ENCODE measurements around the gene IL1RAPL1. TPM values are rescaled to one million over a fixed set of nuclear protein-coding genes. Genes with fewer than 3 reads are reported as not detected.
"Not testable (repeated sequence)": the region's sequence is repeated elsewhere in the genome, so short reads cannot be mapped to it uniquely, and the experiment has no call there.

The IL1RAPL1 gene
- polyA plus RNA-seq, 2 of the 4 experiments (the other 2 are of a cell fraction), result not detected

GRCh38 chrX:29110041-29110440, 522.8 kb downstream of the IL1RAPL1 start:
- H3K4me3 ChIP-seq, result no peak overlapping the region
- H3K9me3 ChIP-seq, result no peaks in the 10 kb centered on the region
- CTCF ChIA-PET, result no interaction called here
- WGBS (ENCODE audit: missing lambda C conversion rate), result 13% methylated on average over 3 of the region's 3 CpGs
- TF ChIP-seq NR3C1 (IDR thresholded peaks at IDR 0.05) (no peak), ESRRA (IDR thresholded peaks at IDR 0.05; ENCODE audit: borderline replicate concordance, low read length) (no peak), HEYL (CRISPR knock-in tag; IDR thresholded peaks at IDR 0.05) (no peak), KDM1A (IDR thresholded peaks at IDR 0.05; ENCODE audit: low read depth) (no peak), HOXA7 (CRISPR knock-in tag; IDR thresholded peaks at IDR 0.05) (no peak), RNF2 (IDR thresholded peaks at IDR 0.05; ENCODE audit: borderline replicate concordance, low read depth) (no peak), EP300 (IDR thresholded peaks at IDR 0.05) (no peak), BHLHE40 (IDR thresholded peaks at IDR 0.05; ENCODE audit: low read depth, low read length) (no peak), USF2 (IDR thresholded peaks at IDR 0.05) (no peak)
- TF ChIP-seq, protein P1, sequence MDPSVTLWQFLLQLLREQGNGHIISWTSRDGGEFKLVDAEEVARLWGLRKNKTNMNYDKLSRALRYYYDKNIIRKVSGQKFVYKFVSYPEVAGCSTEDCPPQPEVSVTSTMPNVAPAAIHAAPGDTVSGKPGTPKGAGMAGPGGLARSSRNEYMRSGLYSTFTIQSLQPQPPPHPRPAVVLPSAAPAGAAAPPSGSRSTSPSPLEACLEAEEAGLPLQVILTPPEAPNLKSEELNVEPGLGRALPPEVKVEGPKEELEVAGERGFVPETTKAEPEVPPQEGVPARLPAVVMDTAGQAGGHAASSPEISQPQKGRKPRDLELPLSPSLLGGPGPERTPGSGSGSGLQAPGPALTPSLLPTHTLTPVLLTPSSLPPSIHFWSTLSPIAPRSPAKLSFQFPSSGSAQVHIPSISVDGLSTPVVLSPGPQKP (IDR thresholded peaks at IDR 0.05; ENCODE audit: low read depth, low read length), result no peak
- ATAC-seq (no peak), DNase-seq (ENCODE audit: low read depth in 1 of 2, low spot score in 1 of 2) (no peak), FAIRE-seq (no peak)
- H3K27ac ChIP-seq, result no peak overlapping the region
- H3K4me1 ChIP-seq, result no peaks in the 10 kb centered on the region
- no peak overlapping the region for H3K4me2 ChIP-seq
- POLR2A ChIA-PET, result no interaction called here

DNA sequence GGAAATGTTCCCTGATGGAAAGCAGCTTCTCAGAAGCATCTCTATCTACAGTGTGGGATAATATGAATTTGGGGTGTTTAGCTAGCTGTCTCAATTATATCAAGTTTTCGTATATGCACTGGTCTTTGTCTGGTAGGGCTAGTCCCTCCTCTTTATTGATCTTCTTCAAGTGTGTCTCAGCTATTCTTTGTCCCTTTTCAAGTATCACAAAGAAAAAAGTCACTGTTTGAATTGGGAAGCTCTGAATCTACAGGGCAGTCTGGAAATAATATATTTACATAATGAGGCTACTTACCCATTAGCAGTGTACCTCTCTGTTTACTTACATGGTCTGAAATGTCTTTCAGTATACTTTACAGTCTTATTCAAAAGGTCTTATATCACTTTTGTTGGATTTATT, 526.0 kb downstream of the IL1RAPL1 start:
- DNase-seq (ENCODE audit: low read depth in 1 of 2, low spot score in 1 of 2), result no peak
- no peaks in the 10 kb centered on the region for H3K4me1 ChIP-seq
- WGBS (ENCODE audit: missing lambda C conversion rate), result 0% methylated on average over 1 of the region's 1 CpG
- POLR2A ChIA-PET, result no interaction called here
- CTCF ChIA-PET, result no interaction called here
- no peaks in the 10 kb centered on the region for H3K9me3 ChIP-seq
- peak; percentile 43 for FAIRE-seq
- ATAC-seq, result no peak
- TF ChIP-seq HDAC2 (IDR thresholded peaks at IDR 0.05) (no peak), HOXA7 (CRISPR knock-in tag; IDR thresholded peaks at IDR 0.05) (no peak), NR3C1 (IDR thresholded peaks at IDR 0.05) (no peak), ZNF302 (CRISPR knock-in tag; IDR thresholded peaks at IDR 0.05) (no peak), ZFP36 (IDR thresholded peaks at IDR 0.05; ENCODE audit: borderline replicate concordance, partially characterized antibody) (no peak), ATOH8 (CRISPR knock-in tag; IDR thresholded peaks at IDR 0.05; ENCODE audit: low read depth) (no peak)
- H3K27ac ChIP-seq, result no peak overlapping the region
- no peak overlapping the region for H3K4me3 ChIP-seq
- H3K4me2 ChIP-seq, result no peak overlapping the region

GRCh38 chrX:29122817-29123216, 535.6 kb downstream of the IL1RAPL1 start:
- H3K4me2 ChIP-seq; H3K27ac ChIP-seq; POLR2A ChIA-PET; H3K4me1 ChIP-seq; ATAC-seq; DNase-seq (ENCODE audit: low read depth in 1 of 2, low spot score in 1 of 2); H3K4me3 ChIP-seq; H3K9me3 ChIP-seq: not testable (repeated sequence)
- peak; percentile 23 for FAIRE-seq
- WGBS (ENCODE audit: missing lambda C conversion rate), result 36% methylated on average over 2 of the region's 2 CpGs
- peak; percentile 46 for TF ChIP-seq ZC3H11A (IDR thresholded peaks at IDR 0.05)
- CTCF ChIA-PET, result interaction anchor here (0.6 kb wide), 1 partner anchor 1922 kb away, joined by 3 read pairs; no protein-coding TSS in a partner anchor

DNA sequence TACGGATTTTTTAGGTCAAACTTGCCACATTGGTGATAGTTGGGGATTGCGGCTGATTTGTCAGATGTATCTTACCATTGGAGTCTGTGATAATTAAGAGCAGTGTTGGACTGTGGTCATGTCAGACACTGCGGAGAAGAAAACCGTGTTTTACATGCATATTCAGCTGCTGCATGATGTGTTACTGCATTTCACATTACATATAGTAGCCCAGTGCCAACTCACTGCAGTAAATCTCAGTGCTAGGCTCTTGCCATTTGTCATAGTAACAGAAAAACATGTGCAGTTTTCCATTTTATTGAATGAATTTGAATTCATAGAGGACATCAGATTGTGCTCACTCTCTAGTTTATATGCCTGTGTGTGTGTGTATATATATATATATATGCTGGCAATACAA, 543.7 kb downstream of the IL1RAPL1 start:
- ChIA-PET CTCF (no interaction called here), POLR2A (no interaction called here)
- no peak overlapping the region for H3K4me2 ChIP-seq
- ATAC-seq, result no peak
- no peak overlapping the region for H3K27ac ChIP-seq
- no peaks in the 10 kb centered on the region for H3K9me3 ChIP-seq
- H3K4me1 ChIP-seq, result no peaks in the 10 kb centered on the region
- no peak overlapping the region for H3K4me3 ChIP-seq
- no peak for TF ChIP-seq GATA3 (IDR thresholded peaks at IDR 0.05; ENCODE audit: borderline replicate concordance)
- TF ChIP-seq POLR2A (IDR thresholded peaks at IDR 0.05; ENCODE audit: low read length), result no peak
- no peak for TF ChIP-seq JUNB (IDR thresholded peaks at IDR 0.05)
- no peak for TF ChIP-seq RARB (CRISPR knock-in tag; IDR thresholded peaks at IDR 0.05)
- TF ChIP-seq FOSB (CRISPR knock-in tag; IDR thresholded peaks at IDR 0.05), result no peak
- no peak for TF ChIP-seq BHLHE40 (IDR thresholded peaks at IDR 0.05; ENCODE audit: low read depth, low read length)
- no peak for TF ChIP-seq ZC3H11A (IDR thresholded peaks at IDR 0.05)
- 49% methylated on average over 4 of the region's 4 CpGs for WGBS (ENCODE audit: missing lambda C conversion rate)
- FAIRE-seq, result no peak
- DNase-seq (ENCODE audit: low read depth in 1 of 2, low spot score in 1 of 2), result no peak
